GM21528 (cell line): Measurements from ENCODE around the gene RPS6KL1.

Experiments
- ATAC-seq: cut with Tn5 transposase; IDR thresholded peaks from one replicate; pipeline ENCODE4 v1.9.1; 2021; ENCODE audit warnings: mild to moderate bottlenecking, moderate library complexity; ENCODE audit not compliant: unreplicated experiment, low FRiP score

Gene RPS6KL1

DNA sequence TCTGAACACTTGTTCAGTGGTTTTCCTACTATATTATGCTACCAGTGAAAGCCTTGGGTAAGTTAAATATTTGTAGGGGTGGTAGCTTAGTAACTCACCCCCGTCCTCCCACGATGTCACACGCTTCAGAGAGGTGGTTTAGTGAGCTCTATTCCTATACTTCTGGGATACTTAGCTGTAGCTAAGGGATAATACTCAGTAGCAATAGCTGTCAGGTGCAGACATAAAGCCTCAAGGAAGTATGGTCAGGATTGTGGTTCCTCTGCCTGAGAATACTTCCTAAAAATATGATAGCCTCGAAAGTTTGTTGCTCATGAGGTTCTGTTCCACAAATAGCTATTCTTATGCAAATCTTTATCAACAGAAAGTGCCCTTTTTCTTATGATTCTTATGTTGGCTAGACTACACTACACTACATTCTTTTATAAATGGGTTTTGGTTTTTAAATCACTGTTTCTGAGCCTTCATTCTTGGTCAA is 29.4 kb downstream of the RPS6KL1 start:
- peak; percentile 45 for ATAC-seq

DNA sequence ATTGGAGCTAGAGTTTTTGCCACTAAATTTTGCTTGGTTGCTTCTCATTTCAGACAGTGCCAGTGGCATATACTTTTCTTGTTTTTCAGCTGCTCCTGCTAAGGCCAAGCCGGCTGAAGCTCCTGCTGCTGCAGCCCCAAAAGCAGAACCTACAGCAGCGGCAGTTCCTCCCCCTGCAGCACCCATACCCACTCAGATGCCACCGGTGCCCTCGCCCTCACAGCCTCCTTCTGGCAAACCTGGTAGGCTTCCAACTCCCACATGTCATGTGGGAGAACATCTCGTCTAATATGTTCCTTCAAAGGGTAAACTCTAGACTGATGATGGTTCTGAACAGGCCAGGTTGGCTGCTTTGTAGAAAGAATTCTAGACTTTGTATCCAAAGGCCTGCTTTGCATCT is 30.3 kb downstream of the RPS6KL1 start:
- no peak for ATAC-seq

DNA sequence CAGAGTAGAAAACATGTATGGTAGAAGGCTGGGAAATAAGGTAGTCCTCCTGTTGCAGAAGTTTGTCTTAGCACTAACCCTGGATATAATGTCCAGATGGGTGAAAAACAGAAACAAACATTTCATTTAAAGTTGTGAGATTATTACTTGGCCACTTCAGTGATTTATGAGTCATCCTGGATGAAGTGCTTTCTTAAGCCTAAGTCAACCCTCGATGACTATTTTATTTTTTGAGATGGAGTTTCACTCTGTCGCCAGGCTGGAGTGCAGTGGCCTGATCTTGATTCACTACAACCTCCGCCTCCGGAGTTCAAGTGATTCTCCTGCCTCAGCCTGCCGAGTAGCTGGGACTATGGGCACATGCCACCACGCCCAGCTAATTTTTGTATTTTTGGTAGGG is 31.2 kb downstream of the RPS6KL1 start:
- no peak for ATAC-seq

GRCh38 chr14:74890262-74890661 is 32.8 kb downstream of the RPS6KL1 start:
- ATAC-seq, result no peak

GRCh38 chr14:74888164-74889158 is 34.6 kb downstream of the RPS6KL1 start:
- no peak for ATAC-seq

DNA sequence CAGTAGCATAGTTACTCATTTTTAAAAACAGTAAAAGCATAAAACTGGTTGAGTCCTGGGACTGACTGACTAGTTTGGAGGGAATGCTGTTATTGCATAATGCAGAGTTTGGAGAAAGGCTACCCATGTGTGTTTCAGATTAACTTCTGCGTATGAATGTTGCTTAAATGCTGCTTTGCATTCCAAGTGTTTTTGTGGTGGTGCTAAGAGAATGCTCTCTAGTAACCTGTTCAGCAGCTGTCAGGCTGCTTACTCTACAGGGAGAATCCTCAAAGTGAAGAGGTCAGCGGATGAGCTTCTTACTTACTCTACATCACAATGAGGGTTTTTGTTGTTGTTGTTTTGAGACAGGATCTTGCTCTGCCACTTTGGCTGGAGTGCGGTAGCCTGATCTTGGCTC is 37.1 kb downstream of the RPS6KL1 start:
- no peak for ATAC-seq

DNA sequence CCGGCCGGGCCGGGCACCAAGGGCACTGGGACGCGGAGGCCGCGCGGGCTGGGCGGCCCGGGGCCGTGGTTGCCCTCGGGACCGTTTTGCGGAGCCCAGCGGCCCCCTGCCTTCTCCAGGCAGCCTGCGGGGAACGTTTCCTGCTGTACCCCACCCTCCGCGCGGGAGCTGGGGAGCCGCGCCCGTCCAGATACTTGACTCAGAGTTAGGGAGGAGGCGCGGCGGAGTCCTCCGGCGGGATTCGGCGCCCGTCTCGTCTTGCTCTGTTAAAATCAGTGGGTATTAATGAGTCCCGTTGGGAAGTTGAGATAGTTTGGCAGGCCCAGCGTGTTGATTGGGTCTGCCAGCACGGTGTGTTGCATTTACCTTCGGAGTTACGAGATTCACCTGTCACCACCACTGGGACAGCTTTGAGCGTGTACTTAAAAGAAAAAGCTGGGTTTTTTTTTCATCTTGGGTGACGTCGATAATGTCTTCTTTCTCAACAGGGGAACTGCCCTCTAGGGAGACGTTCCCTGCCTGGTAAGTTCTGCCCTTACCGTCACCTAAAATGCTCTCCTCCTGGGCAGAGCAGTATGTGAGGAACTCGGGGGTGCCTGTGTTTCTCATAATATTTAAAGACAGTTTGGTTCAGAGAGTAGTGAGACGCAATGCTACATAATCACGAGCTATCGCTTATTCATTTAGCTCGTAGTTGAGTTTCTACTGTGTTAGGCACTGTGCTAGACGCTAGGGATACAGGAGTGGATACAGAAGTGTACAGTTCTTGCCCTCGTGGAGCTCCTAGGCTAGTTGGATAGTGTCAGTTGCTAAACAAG is 40.7 kb downstream of the RPS6KL1 start:
- ATAC-seq, result peak; percentile 47

- peak; percentile 87 for ATAC-seq
Observed at GRCh38 chr14:74881431-74882102, 41.5 kb downstream of the RPS6KL1 start, which contains the start of gene DLST. DLST (plus strand) TSS chr14:74881916; CDS start chr14:74881954, 38 bp downstream.

- ATAC-seq, result no peak
Observed at GRCh38 chr14:74879427-74880182, 43.5 kb downstream of the RPS6KL1 start.

- ATAC-seq, result no peak
Observed at GRCh38 chr14:74875941-74876913, 46.8 kb downstream of the RPS6KL1 start, which contains the start of gene PROX2. PROX2 (minus strand) TSS chr14:74876145; CDS start chr14:74863834, 12,311 bp downstream.

GRCh38 chr14:74875204-74875603 is 47.9 kb downstream of the RPS6KL1 start:
- ATAC-seq, result no peak

- no peak for ATAC-seq
Observed at GRCh38 chr14:74871819-74872218, 51.2 kb downstream of the RPS6KL1 start.

DNA sequence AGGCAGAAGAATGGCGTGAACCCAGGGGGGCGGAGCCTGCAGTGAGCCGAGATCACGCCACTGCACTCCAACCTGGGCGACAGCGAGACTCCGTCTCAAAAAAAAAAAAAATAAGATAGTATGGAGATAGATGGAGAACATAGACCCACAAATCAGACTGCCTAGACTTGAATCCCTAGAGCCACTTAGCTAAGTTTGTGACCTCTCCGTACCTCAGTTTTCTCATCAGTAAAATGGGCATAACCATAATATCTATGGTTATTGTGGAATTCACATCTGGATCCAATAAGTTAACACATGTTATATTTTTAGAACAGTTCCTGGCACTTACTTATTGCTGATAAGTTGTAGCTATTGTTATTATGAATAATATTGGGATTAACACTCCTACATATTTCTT is 54.3 kb downstream of the RPS6KL1 start:
- no peak for ATAC-seq

GRCh38 chr14:74867673-74868072 is 55.4 kb downstream of the RPS6KL1 start:
- ATAC-seq, result no peak

DNA sequence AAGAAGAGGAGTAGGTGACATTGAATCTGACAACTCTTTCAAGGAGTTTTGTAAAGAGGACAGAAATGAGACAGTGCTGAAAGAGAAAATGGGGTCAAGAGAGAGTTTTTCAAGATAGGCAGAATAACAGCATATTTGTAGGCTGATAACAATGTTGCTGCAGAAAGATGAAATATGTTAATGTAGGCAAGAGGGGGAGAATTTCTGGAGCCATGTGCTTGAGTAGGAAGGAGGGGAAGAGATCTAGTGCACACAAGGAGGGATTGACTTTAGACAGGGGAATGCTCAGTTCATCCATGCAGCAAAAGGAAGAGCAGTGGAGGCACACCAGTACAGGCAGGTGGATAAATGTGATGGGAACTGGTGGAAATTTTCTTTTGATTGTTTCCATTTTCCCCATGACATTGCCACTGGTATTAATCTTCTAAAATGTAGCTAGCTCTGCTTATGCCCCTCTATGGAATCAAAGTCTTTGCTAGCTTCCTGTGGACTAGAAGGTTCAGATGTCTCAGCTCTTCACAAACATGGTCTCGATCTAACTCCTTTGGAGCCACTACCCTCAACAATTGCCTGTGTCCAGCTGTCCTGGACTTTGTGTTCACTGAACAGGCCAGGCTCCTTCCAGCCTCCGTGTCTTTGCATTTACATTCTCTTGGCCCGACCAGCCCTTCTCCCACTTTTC is 56.2 kb downstream of the RPS6KL1 start:
- ATAC-seq, result no peak

DNA sequence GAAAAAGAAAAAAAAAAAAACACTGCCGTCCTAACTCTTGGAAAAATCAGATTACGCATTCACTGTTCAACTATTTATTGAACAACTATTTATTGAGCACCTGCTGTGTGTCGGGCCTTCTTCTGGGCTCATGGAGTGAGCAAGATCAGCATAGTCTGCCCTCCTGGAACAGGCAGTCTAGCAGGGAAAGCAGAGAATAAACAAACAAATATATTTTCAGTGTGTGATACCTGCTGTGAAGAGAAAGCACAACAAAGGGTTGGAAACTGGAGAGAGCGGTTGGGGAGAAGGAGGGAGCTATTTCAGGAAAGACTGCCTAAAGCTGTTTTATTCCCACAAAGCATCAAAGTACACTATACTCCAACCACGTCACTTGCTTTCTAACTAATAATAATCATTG is 57.9 kb downstream of the RPS6KL1 start:
- ATAC-seq, result no peak

GRCh38 chr14:74864198-74864597 is 58.9 kb downstream of the RPS6KL1 start:
- ATAC-seq, result no peak

GRCh38 chr14:74863274-74863673 is 59.8 kb downstream of the RPS6KL1 start:
- no peak for ATAC-seq
